GM23338 (cell line): ENCODE measurements around the gene TMEM163.

Experiments used
- CTCF ChIP-seq, 2 experiments: fragments of 200-600 bp in 1 of 2; sonication (generic) in 1 of 2; conservative IDR thresholded peaks; 2 replicates each; pipeline versions ENCODE4 v1.5.1 to v1.6.1; 2016 to 2017; ENCODE audit warnings: antibody characterized with exemption in 2 of 2, low read depth in 2 of 2, mild to moderate bottlenecking in 2 of 2, moderate library complexity in 1 of 2
- ZNF331 ChIP-seq: fragments of 250-450 bp; sonication (Bioruptor Pico); IDR thresholded peaks from 2 replicates; pipeline ENCODE4 v1.5.0; 2020; ENCODE audit warnings: low read depth, mild to moderate bottlenecking, moderate library complexity

- TF ChIP-seq CTCF (conservative IDR thresholded peaks at IDR 0.05; ENCODE audit: low read depth in 2 of 2) (no peak), ZNF331 (CRISPR knock-in tag) (no peak)
Observed at GRCh38 chr2:134601264-134601663, 117.5 kb downstream of the TMEM163 start.
